ENCODE data around the gene SLC44A1. TPM values are rescaled to one million over a fixed set of nuclear protein-coding genes. Genes with fewer than 3 reads are reported as not detected.

The SLC44A1 gene
- total RNA-seq, 1 experiment from 2014 or later: 15.2 TPM

GRCh38 chr9:105459336-105459735 lies 214.9 kb downstream of the SLC44A1 start:
- peaks cover 10% of the 10 kb centered on the region for H3K36me3 Mint-ChIP-seq (ENCODE audit: insufficient read depth, unreplicated experiment)
- H3K4me1 Mint-ChIP-seq (ENCODE audit: insufficient read depth, unreplicated experiment): no peaks in the 10 kb centered on the region
- no peak overlapping the region for H3K4me3 Mint-ChIP-seq (ENCODE audit: unreplicated experiment)
- BruUV-seq (replicated peaks): no TSS peak
- intact Hi-C loops (cut with micrococcal nuclease): no loop called here
- H3K27ac Mint-ChIP-seq (ENCODE audit: low read depth, unreplicated experiment): no peak overlapping the region
- peaks cover 9% of the 10 kb centered on the region for H3K9me3 Mint-ChIP-seq (ENCODE audit: unreplicated experiment)
- ChIA-PET POLR2A (interaction anchor here (2.1 kb wide), 1 partner anchor 9 kb away, joined by 5 read pairs; no protein-coding TSS in a partner anchor), CTCF (interaction anchor here (1.0 to 1.4 kb wide), 2 partner anchors 12 to 16 kb away, joined by 3 to 9 read pairs; partner anchors contain the start of gene FSD1L)
- no peak for TF ChIP-seq CTCF (IDR thresholded peaks at IDR 0.05; ENCODE audit: unreplicated experiment)
- no peak for DNase-seq (ENCODE audit: unreplicated experiment)
- no peaks in the 10 kb centered on the region for H3K27me3 Mint-ChIP-seq (ENCODE audit: insufficient read depth, unreplicated experiment)

- H3K4me3 Mint-ChIP-seq (ENCODE audit: unreplicated experiment): no peak overlapping the region
Observed at GRCh38 chr9:105466898-105467455, 222.5 kb downstream of the SLC44A1 start.

GRCh38 chr9:105468875-105469274 lies 224.4 kb downstream of the SLC44A1 start:
- H3K27me3 Mint-ChIP-seq (ENCODE audit: insufficient read depth, unreplicated experiment): no peaks in the 10 kb centered on the region
- ChIA-PET CTCF (no interaction called here), POLR2A (no interaction called here)
- H3K27ac Mint-ChIP-seq (ENCODE audit: low read depth, unreplicated experiment): no peak overlapping the region
- no TSS peak for BruUV-seq (replicated peaks)
- peaks cover 65% of the 10 kb centered on the region for H3K36me3 Mint-ChIP-seq (ENCODE audit: insufficient read depth, unreplicated experiment)
- no peak for TF ChIP-seq CTCF (IDR thresholded peaks at IDR 0.05; ENCODE audit: unreplicated experiment)
- intact Hi-C loops (cut with micrococcal nuclease): no loop called here
- H3K9me3 Mint-ChIP-seq (ENCODE audit: unreplicated experiment): no peaks in the 10 kb centered on the region
- peaks cover 6% of the 10 kb centered on the region for H3K4me1 Mint-ChIP-seq (ENCODE audit: insufficient read depth, unreplicated experiment)
- DNase-seq (ENCODE audit: unreplicated experiment): no peak
- no peak overlapping the region for H3K4me3 Mint-ChIP-seq (ENCODE audit: unreplicated experiment)

More at GRCh38 chr9:105466898-105467455, 222.5 kb downstream of the SLC44A1 start:
- no peak for DNase-seq (ENCODE audit: unreplicated experiment)
- intact Hi-C loops (cut with micrococcal nuclease): no loop called here
- Mint-ChIP-seq H3K27ac (ENCODE audit: low read depth, unreplicated experiment) (no peak overlapping the region), H3K27me3 (ENCODE audit: insufficient read depth, unreplicated experiment) (no peaks in the 10 kb centered on the region), H3K9me3 (ENCODE audit: unreplicated experiment) (no peaks in the 10 kb centered on the region), H3K36me3 (ENCODE audit: insufficient read depth, unreplicated experiment) (peaks cover 59% of the 10 kb centered on the region), H3K4me1 (ENCODE audit: insufficient read depth, unreplicated experiment) (peaks cover 6% of the 10 kb centered on the region)
- ChIA-PET POLR2A (no interaction called here), CTCF (interaction anchor here (0.7 kb wide), 1 partner anchor 8 kb away, joined by 4 read pairs; no protein-coding TSS in a partner anchor)
- BruUV-seq (replicated peaks): no TSS peak
- no peak for TF ChIP-seq CTCF (IDR thresholded peaks at IDR 0.05; ENCODE audit: unreplicated experiment)

- no TSS peak for BruUV-seq (replicated peaks)
Observed at GRCh38 chr9:105473221-105473620, 228.8 kb downstream of the SLC44A1 start.

More at GRCh38 chr9:105473221-105473620, 228.8 kb downstream of the SLC44A1 start:
- H3K27ac Mint-ChIP-seq (ENCODE audit: low read depth, unreplicated experiment): no peak overlapping the region
- no peaks in the 10 kb centered on the region for H3K27me3 Mint-ChIP-seq (ENCODE audit: insufficient read depth, unreplicated experiment)
- intact Hi-C loops (cut with micrococcal nuclease): no loop called here
- H3K4me1 Mint-ChIP-seq (ENCODE audit: insufficient read depth, unreplicated experiment): peaks cover 6% of the 10 kb centered on the region
- peaks cover 40% of the 10 kb centered on the region for H3K36me3 Mint-ChIP-seq (ENCODE audit: insufficient read depth, unreplicated experiment)
- POLR2A ChIA-PET: interaction anchor here (0.6 kb wide), 1 partner anchor 310 kb away, joined by 3 read pairs; no protein-coding TSS in a partner anchor
- H3K9me3 Mint-ChIP-seq (ENCODE audit: unreplicated experiment): no peaks in the 10 kb centered on the region
- DNase-seq (ENCODE audit: unreplicated experiment): no peak
- CTCF ChIA-PET: interaction anchor here (0.6 to 1.3 kb wide), 3 partner anchors 11 to 47 kb away, joined by 3 to 4 read pairs (median 3); no protein-coding TSS in a partner anchor
- no peak for TF ChIP-seq CTCF (IDR thresholded peaks at IDR 0.05; ENCODE audit: unreplicated experiment)
- no peak overlapping the region for H3K4me3 Mint-ChIP-seq (ENCODE audit: unreplicated experiment)

Measured in MCF 10A (cell line).